Heart right ventricle (tissue), 16 donors: Measurements from ENCODE around the gene ATP2B1. TPM values are rescaled to one million over a fixed set of nuclear protein-coding genes. Genes with fewer than 3 reads are reported as not detected.

Experiments
- ATAC-seq, 8 donors: fragments of 200-7000 bp; cut with Tn5 transposase; one replicate each; pipeline ENCODE4 v1.9.1; 2020; ENCODE audit warnings: mild to moderate bottlenecking in 8 of 8, moderate library complexity in 8 of 8, moderate number of reproducible peaks in 1 of 8
- DNase-seq, 2 donors: peaks; one replicate each; pipeline ENCODE4 v3.0.0-alpha.2; 2020
- H3K27ac ChIP-seq, 10 donors: fragments of 200-600 bp; sonication (generic) in 2 of 10; one replicate each; pipeline versions ENCODE4 v1.5.0 to v1.8.0; 2020 to 2022; ENCODE audit warnings: mild to moderate bottlenecking in 3 of 10
- H3K27me3 ChIP-seq, 7 donors: fragments of 200-600 bp; one replicate each; pipeline ENCODE4 v1.8.0; 2021 to 2022; ENCODE audit warnings: mild to moderate bottlenecking in 2 of 7
- H3K36me3 ChIP-seq, 9 donors: fragments of 200-600 bp; sonication (generic) in 1 of 9; one replicate each; pipeline versions ENCODE4 v1.5.0 to v1.8.0; 2020 to 2022; ENCODE audit warnings: mild to moderate bottlenecking in 2 of 9
- H3K4me1 ChIP-seq, 9 donors: fragments of 200-600 bp; sonication (generic) in 1 of 9; one replicate each; pipeline versions ENCODE4 v1.5.0 to v1.8.0; 2020 to 2022; ENCODE audit warnings: mild to moderate bottlenecking in 4 of 9
- H3K4me3 ChIP-seq, 10 donors: fragments of 200-600 bp; sonication (generic) in 2 of 10; one replicate each; pipeline versions ENCODE4 v1.5.0 to v1.8.0; 2020 to 2022; ENCODE audit warnings: mild to moderate bottlenecking in 7 of 10, moderate library complexity in 2 of 10
- H3K9me3 ChIP-seq, 11 donors: fragments of 200-600 bp in 10 of 11; sonication (generic) in 2 of 11; one replicate each; pipeline versions ENCODE4 v1.5.0 to v1.8.0; 2013 to 2022; ENCODE audit warnings: mild to moderate bottlenecking in 2 of 11, control low read depth in 1 of 11, moderate library complexity in 1 of 11
- WGBS, 2 donors: extraction: QIAGEN DNeasy Blood & Tissue Kit; methylation state at CpG; one replicate each; pipeline ENCODE4 v1.1.7; 2013; ENCODE audit warnings: inconsistent platforms in 1 of 2; 5-methylcytosine and 5-hydroxymethylcytosine counted together
- intact Hi-C, 10 donors: fragments of 100-400 bp; cut with DNase I; formaldehyde crosslinking; loops; one replicate each; pipeline versions ENCODE4 v1.11.1 to v1.14.2; 2022
- polyA plus RNA-seq, 2 donors: library from polyadenylated mRNA; stranded (reverse); fragments of 200-250 nt; gene quantifications; one replicate each; pipeline ENCODE4 v1.2.3, GENCODE V29; 2013
- total RNA-seq, 10 donors: library from RNA; stranded (reverse); fragmentation: NEBNext Ultra II Directional in 3 of 10; extraction: Animal tissue kit (Norgen Biotek cat#: 25700) in 3 of 10; gene quantifications; one replicate each; pipeline versions ENCODE4 v1.2.1 to v1.2.4, GENCODE V29; 2021 to 2023
- TF ChIP-seq, protein P1 (sequence below), 9 donors: fragments of 200-600 bp; sonication (generic) in 2 of 9; IDR thresholded peaks; one replicate each; pipeline versions ENCODE4 v1.5.0 to v1.8.0; 2021 to 2022; ENCODE audit warnings: antibody characterized with exemption in 9 of 9, mild to moderate bottlenecking in 5 of 9, moderate library complexity in 1 of 9
- donor health status: Arrhythmogenic right ventricular cardiomyopathy.
- donor health status: ischemic (EF 13 %, LVEDD 7.1; RV severe dilation, severe dysfunction).
- donor health status: healthy with polysubstance abuse.
- donor health status: DM: no; HTN: yes; CAD: no.
- donor health status: DM: no; HTN: no; CAD: no.
- donor health status: ischemic (EF 25% LVEDD 6.9; RV normal size, moderate dysfunction).
- donor health status: ischemic (EF 25% LVEDD 5.7; RV mildly dilated, moderate dysfunction).
- donor health status: healthy.
- donor health status: DM: yes; HTN: yes; CAD: no.
- donor health status: Ischemic cardiomyopathy.
- donor health status: ischemic (EF 35%, LVEDD 5.7; RV mildly dilated, moderate dysfunction).
- donor health status: nonischemic (EF 11% LVEDD 7.7; RV severe dilation, severe dysfunction).
- donor health status: DM: yes; HTN: yes; CAD: no.
- donor health status: PGD.
- donor health status: ischemic (EF 29% LVEDD 5.4; RV normal size, mild dysfunction).
- donor health status: nonischemic (EF 23%, LVEDD 6.1; RV moderate dilation, normal function).

Gene ATP2B1
- total and polyA plus RNA-seq, 12 donors = 5.9 to 20.5 (median 15.2) TPM

DNA sequence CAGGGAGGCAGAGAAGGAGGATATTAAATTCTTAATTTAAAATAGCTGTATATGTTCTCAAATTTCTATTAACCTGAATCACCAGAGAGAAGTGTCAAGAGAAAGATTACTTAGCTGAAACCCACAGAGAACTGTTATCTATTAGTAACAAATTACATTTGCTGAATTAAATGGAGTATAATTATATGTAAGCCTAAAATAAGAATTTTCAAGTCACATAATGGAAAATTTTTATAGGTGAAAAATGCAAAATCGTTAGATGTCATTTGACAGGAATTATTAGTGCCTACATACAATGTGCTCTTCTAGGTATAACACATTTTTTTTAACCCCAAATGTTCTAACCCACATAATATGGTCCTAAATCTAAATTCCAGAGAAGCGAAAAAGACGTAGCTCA lies 4.1 kb upstream of the ATP2B1 start:
- WGBS, 2 donors = 94 to 95% methylated on average over 3 of the region's 3 CpGs
- DNase-seq = no peak
- Histone ChIP-seq H3K4me3 (no peak overlapping the region), H3K4me1 (peaks cover 0 to 11% (median 7%) of the 10 kb centered on the region in 9 donors), H3K27ac (no peak overlapping the region), H3K9me3 (peaks cover 0 to 19% (median 0%) of the 10 kb centered on the region in 11 donors), H3K27me3 (no peaks in the 10 kb centered on the region), H3K36me3 (no peaks in the 10 kb centered on the region)
- ATAC-seq = no peak
- intact Hi-C loops = loop anchor here in 2 of 10 donors (10.0 kb wide), 2 partner anchors 152 to 168 kb away; no protein-coding TSS in a partner anchor
- TF ChIP-seq, protein P1, sequence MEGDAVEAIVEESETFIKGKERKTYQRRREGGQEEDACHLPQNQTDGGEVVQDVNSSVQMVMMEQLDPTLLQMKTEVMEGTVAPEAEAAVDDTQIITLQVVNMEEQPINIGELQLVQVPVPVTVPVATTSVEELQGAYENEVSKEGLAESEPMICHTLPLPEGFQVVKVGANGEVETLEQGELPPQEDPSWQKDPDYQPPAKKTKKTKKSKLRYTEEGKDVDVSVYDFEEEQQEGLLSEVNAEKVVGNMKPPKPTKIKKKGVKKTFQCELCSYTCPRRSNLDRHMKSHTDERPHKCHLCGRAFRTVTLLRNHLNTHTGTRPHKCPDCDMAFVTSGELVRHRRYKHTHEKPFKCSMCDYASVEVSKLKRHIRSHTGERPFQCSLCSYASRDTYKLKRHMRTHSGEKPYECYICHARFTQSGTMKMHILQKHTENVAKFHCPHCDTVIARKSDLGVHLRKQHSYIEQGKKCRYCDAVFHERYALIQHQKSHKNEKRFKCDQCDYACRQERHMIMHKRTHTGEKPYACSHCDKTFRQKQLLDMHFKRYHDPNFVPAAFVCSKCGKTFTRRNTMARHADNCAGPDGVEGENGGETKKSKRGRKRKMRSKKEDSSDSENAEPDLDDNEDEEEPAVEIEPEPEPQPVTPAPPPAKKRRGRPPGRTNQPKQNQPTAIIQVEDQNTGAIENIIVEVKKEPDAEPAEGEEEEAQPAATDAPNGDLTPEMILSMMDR (IDR thresholded peaks at IDR 0.05) = no peak

DNA sequence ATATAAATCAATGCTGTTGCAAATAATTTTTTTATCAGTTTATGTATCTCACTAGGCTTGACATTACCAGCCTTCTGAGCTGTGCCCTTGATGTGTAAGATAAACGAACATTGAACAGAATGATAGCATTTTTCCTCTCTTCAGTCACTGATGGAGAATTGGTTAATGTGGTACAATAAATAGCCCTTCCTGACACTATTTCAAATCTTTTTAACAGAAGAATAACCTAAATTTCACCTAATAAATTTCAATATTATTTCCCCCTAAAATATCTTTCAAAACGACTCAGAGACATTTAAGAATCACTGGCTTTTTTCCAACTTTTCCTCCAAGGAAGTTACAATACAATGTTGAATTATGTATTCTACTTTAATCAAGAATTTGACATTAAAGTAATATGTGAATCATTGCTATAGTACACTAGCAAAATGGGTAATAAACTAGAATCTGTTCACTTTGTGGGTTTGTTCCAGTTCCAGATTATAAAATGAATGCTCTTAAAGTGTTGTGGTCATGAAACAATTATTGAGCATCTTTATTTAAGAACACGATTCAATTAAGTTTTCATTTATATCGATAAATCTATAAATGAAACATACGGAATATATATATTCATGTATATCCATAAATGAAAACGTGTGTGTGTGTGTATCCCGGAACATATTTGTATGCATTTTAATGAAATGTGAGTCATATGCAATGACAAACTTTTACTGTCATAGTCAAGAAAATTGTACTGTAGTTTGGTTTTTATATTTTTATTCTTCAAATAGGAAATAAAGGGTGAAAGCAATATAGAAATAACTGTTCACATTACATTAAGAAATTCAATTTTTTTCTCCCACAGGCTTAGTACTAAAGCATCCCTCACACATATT lies 2.5 kb upstream of the ATP2B1 start:
- Histone ChIP-seq H3K4me3 (peak overlapping the region in 6 of 10 donors; percentile 76 to 91 (median 88)), H3K9me3 (peaks cover 0 to 17% (median 0%) of the 10 kb centered on the region in 11 donors), H3K36me3 (no peaks in the 10 kb centered on the region), H3K27me3 (no peaks in the 10 kb centered on the region), H3K27ac (peak overlapping the region in 1 of 10 donors; percentile 98), H3K4me1 (peaks cover 0 to 24% (median 18%) of the 10 kb centered on the region in 9 donors)
- TF ChIP-seq, protein P1 (IDR thresholded peaks at IDR 0.05) = no peak
- intact Hi-C loops = loop anchor here in 2 of 10 donors (10.0 kb wide), 2 partner anchors 154 to 166 kb away; no protein-coding TSS in a partner anchor
- DNase-seq (no peak), ATAC-seq (no peak)
- 80 to 81% methylated on average over 7 of the region's 7 CpGs for WGBS, 2 donors

DNA sequence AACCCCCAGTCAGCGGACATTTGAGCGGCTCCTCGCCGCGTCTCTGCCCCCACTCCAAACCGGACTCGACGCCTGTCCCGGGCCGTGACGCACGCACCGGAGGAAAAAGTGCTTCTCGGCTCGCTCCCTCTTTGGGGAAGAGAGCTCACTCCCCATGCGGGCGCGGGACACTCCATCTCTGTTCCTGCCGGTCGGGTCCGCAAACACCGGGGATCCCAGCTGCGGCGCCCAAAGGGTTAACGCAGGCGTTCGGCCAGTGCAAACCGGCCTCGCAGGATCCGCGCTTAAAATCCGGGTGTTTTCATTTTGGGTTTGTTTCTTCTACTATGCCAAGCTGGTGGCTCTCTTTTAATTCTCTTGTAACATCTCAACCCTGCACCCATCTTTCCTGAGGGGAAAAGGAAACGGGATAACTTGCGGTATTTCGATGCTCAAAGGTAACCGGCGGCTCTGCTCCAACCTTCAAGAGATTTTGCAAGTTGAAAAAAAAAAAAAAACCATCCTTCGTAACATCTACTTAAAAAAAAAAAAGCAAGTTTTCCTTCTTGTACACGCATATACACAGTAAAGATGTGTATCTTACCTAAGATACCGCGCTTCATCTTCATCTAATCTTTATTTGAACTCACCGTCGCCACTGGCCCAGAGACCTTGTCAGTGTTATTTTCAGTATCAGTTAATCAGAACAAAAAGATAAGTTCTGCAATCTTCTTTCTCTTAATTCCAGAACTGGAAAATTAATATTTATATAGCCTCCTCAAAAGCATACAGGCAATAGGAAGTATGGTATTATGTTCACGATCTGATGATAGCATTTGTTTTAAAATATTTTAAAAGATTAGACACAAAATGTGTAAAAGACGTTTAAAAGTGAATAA lies 1.6 kb upstream of the ATP2B1 start:
- Histone ChIP-seq H3K27ac (peak overlapping the region; percentile 95 to 100 (median 98)), H3K27me3 (no peaks in the 10 kb centered on the region), H3K4me3 (peak overlapping the region; percentile 76 to 99 (median 88)), H3K4me1 (peaks cover 0 to 28% (median 18%) of the 10 kb centered on the region in 9 donors), H3K36me3 (no peaks in the 10 kb centered on the region), H3K9me3 (peaks cover 0 to 14% (median 0%) of the 10 kb centered on the region in 11 donors)
- DNase-seq (peak; percentile 67 to 73), ATAC-seq (peak in 7 of 8 donors; percentile 6 to 41 (median 29))
- 3% methylated on average over 45 of the region's 45 CpGs for WGBS, 2 donors
- TF ChIP-seq, protein P1 (IDR thresholded peaks at IDR 0.05) = no peak
- intact Hi-C loops = loop anchor here in 5 of 10 donors (5.0 to 10.0 kb wide), 3 partner anchors 155 to 168 kb away; no protein-coding TSS in a partner anchor
